HCT116 (cell line): ENCODE results near the gene ACTR3C. TPM values are rescaled to one million over a fixed set of nuclear protein-coding genes. Genes with fewer than 3 reads are reported as not detected.

Experiments used
- ATAC-seq: fragments of 200-7000 bp; cut with Tn5 transposase; 2 replicates; pipeline ENCODE4 v1.9.1; 2020; ENCODE audit warnings: mild to moderate bottlenecking, moderate library complexity
- BruUV-seq: library from RNA; stranded (reverse); fragments of 400-500 nt; replicated peaks from 2 replicates; lab custom pipeline; 2021; lab: Mats Ljungman, UMichigan
- CTCF ChIA-PET: fragments of 300-600 bp; sonication (Branson Sonifier 250); formaldehyde crosslinking; loops from one replicate; lab custom pipeline; 2021; ENCODE audit warnings: antibody characterized with exemption; lab: Charles Lee
- POLR2A ChIA-PET: fragments of 300-600, 350-600 bp; sonication (Branson Sonifier 250); formaldehyde crosslinking; loops from one replicate; lab custom pipeline; 2021; ENCODE audit warnings: antibody characterized with exemption; lab: Charles Lee
- RAD21 ChIA-PET, 2 experiments: fragments of 300-600 bp; sonication (Branson Sonifier 250); formaldehyde crosslinking; loops; one replicate each; lab custom pipeline; 2023; ENCODE audit warnings: low total read pairs in 2 of 2; ENCODE audit not compliant: uncharacterized antibody in 2 of 2, unreplicated experiment in 2 of 2, low non-redundant PET in 1 of 2; lab: Charles Lee
- DNase-seq: peaks from one replicate; pipeline ENCODE4 v3.0.0-alpha.2; 2010; ENCODE audit warnings: low read depth, low spot score
- H2AFZ ChIP-seq: fragments of 200-600 bp; shearing (Covaris generic), sonication (generic); 2 replicates; pipeline ENCODE4 v1.6.1; 2017; ENCODE audit warnings: low read depth, mixed run types, mixed read lengths, antibody characterized with exemption, low read length; ENCODE audit not compliant: poor library complexity, severe bottlenecking
- H3K27ac ChIP-seq: 2 replicates; pipeline ENCODE4 v1.5.1; 2012; ENCODE audit warnings: low read depth, low read length
- H3K27me3 ChIP-seq: fragments of 200-600 bp; sonication (generic); 2 replicates; pipeline ENCODE4 v1.6.1; 2016; ENCODE audit warnings: mixed run types, low read length, mixed read lengths; ENCODE audit not compliant: insufficient read depth
- H3K36me3 ChIP-seq, 2 experiments: fragments of 200-500 bp in 1 of 2; fragments of 200-600 bp in 1 of 2; sonication (Bioruptor generic) in 1 of 2; sonication (generic) in 1 of 2; 2 replicates each; pipeline versions ENCODE4 v1.5.1 to v1.6.1; 2014 to 2016; ENCODE audit warnings: low read length in 2 of 2, inconsistent platforms in 1 of 2, mixed read lengths in 1 of 2, mixed run types in 1 of 2; ENCODE audit not compliant: insufficient read depth in 2 of 2, control insufficient read depth in 1 of 2
- H3K4me1 ChIP-seq, 2 experiments: fragments of 200-600 bp in 1 of 2; sonication (generic) in 1 of 2; 2 replicates each; pipeline versions ENCODE4 v1.5.1 to v1.6.1; 2012 to 2017; ENCODE audit warnings: low read length in 2 of 2, inconsistent platforms in 1 of 2, mild to moderate bottlenecking in 1 of 2, mixed read lengths in 1 of 2, mixed run types in 1 of 2, moderate library complexity in 1 of 2; ENCODE audit not compliant: insufficient read depth in 2 of 2, control insufficient read depth in 1 of 2
- H3K4me2 ChIP-seq: fragments of 200-600 bp; sonication (generic); 2 replicates; pipeline ENCODE4 v1.6.1; 2017; ENCODE audit warnings: mixed run types, low read length, mixed read lengths
- H3K4me3 ChIP-seq, 2 experiments: fragments of 200-600 bp in 1 of 2; sonication (generic) in 1 of 2; replicated peaks in 1 of 2; 2 replicates each; pipeline ENCODE4 v1.5.1; 2011 to 2016; ENCODE audit warnings: low read length in 2 of 2, control low read depth in 1 of 2, low read depth in 1 of 2, mild to moderate bottlenecking in 1 of 2, mixed read lengths in 1 of 2, mixed run types in 1 of 2
- H3K79me2 ChIP-seq: fragments of 200-600 bp; sonication (generic); 2 replicates; pipeline ENCODE4 v1.6.1; 2017; ENCODE audit warnings: mild to moderate bottlenecking, mixed run types, low read length, moderate library complexity, mixed read lengths; ENCODE audit not compliant: insufficient read depth
- H3K9ac ChIP-seq: fragments of 200-600 bp; sonication (generic); 2 replicates; pipeline ENCODE4 v1.6.1; 2016; ENCODE audit warnings: low read length, mixed read lengths
- H3K9me2 ChIP-seq: fragments of 200-600 bp; sonication (generic), shearing (Covaris generic); 2 replicates; pipeline ENCODE4 v1.6.1; 2017; ENCODE audit warnings: mixed run types, mild to moderate bottlenecking, moderate library complexity; ENCODE audit not compliant: insufficient read depth
- H3K9me3 ChIP-seq, 2 experiments: fragments of 200-500 bp in 1 of 2; fragments of 200-600 bp in 1 of 2; sonication (Bioruptor generic) in 1 of 2; sonication (generic) in 1 of 2; 2 replicates each; pipeline ENCODE4 v1.6.1; 2014 to 2017; ENCODE audit warnings: low read length in 2 of 2, mixed read lengths in 2 of 2, inconsistent platforms in 1 of 2, low read depth in 1 of 2, mild to moderate bottlenecking in 1 of 2, mixed run types in 1 of 2, moderate library complexity in 1 of 2; ENCODE audit not compliant: control insufficient read depth in 1 of 2, insufficient read depth in 1 of 2
- H4K20me1 ChIP-seq: fragments of 200-600 bp; sonication (generic), shearing (Covaris generic); 2 replicates; pipeline ENCODE4 v1.6.1; 2017; ENCODE audit warnings: mixed run types, mild to moderate bottlenecking, moderate library complexity; ENCODE audit not compliant: insufficient read depth
- ATF3 ChIP-seq: IDR thresholded peaks from 2 replicates; pipeline ENCODE4 v1.6.1; 2012
- CBX3 ChIP-seq: IDR thresholded peaks from 2 replicates; pipeline ENCODE4 v1.6.1; 2012; ENCODE audit warnings: low read depth
- CEBPB ChIP-seq: IDR thresholded peaks from 2 replicates; pipeline ENCODE4 v1.6.1; 2012; ENCODE audit warnings: low read depth
- EGR1 ChIP-seq: IDR thresholded peaks from 2 replicates; pipeline ENCODE4 v1.6.1; 2012; ENCODE audit warnings: low read depth
- EZH2 ChIP-seq: fragments of 200-600 bp; sonication (generic); IDR thresholded peaks from 2 replicates; pipeline ENCODE4 v1.6.1; 2017; ENCODE audit warnings: antibody characterized with exemption, mixed run types
- FOSL1 ChIP-seq: IDR thresholded peaks from 2 replicates; pipeline ENCODE4 v1.6.1; 2012; ENCODE audit warnings: low read depth
- JUND ChIP-seq: IDR thresholded peaks from 2 replicates; pipeline ENCODE4 v1.6.1; 2012
- MAX ChIP-seq: IDR thresholded peaks from 2 replicates; pipeline ENCODE4 v1.6.1; 2012
- REST ChIP-seq: IDR thresholded peaks from 2 replicates; pipeline ENCODE4 v1.6.1; 2012; ENCODE audit warnings: low read depth
- ZFX ChIP-seq: fragments of 450-650 bp; IDR thresholded peaks from 2 replicates; pipeline ENCODE4 v1.6.1; 2017
- intact Hi-C: fragments of 100-400 bp; cut with micrococcal nuclease; formaldehyde crosslinking; loops from 2 replicates; pipeline ENCODE4 v1.10.0; 2022
- total RNA-seq: library from RNA; stranded (reverse); gene quantifications from one replicate; pipeline ENCODE4 v1.2.1, GENCODE V29; 2021; ENCODE audit not compliant: unreplicated experiment

ACTR3C gene
- total RNA-seq, 1 experiment from 2014 or later = 2.0 TPM

- no peak overlapping the region for H3K4me2 ChIP-seq
- POLR2A ChIA-PET = no interaction called here
- H3K36me3 ChIP-seq = no peaks in the 10 kb centered on the region
- no peaks in the 10 kb centered on the region for H4K20me1 ChIP-seq
- H3K4me1 ChIP-seq = peaks cover 0 to 12% of the 10 kb centered on the region in 2 experiments; a peak in 2 of 4 replicates
- no peak for TF ChIP-seq REST
- no peak for TF ChIP-seq CEBPB
- TF ChIP-seq EZH2 = no peak
- TF ChIP-seq CBX3 = no peak
- TF ChIP-seq JUND = no peak
- TF ChIP-seq FOSL1 = no peak
- no peak for TF ChIP-seq ZFX
- no peak for TF ChIP-seq MAX
- no peak for TF ChIP-seq ATF3
- TF ChIP-seq EGR1 = no peak
- H3K4me3 ChIP-seq = no peak overlapping the region
- no peak overlapping the region for H3K27ac ChIP-seq
- intact Hi-C loops = loop anchor here (1.0 kb wide), 1 partner anchor 66 kb away; no protein-coding TSS in a partner anchor
- ATAC-seq = no peak
- no peaks in the 10 kb centered on the region for H3K79me2 ChIP-seq
- CTCF ChIA-PET = interaction anchor here (0.7 to 2.3 kb wide), 5 partner anchors 10 to 520 kb away, joined by 3 to 7 read pairs (median 6); no protein-coding TSS in a partner anchor
- BruUV-seq = no TSS peak
- peak overlapping the region; percentile 76 for H2AFZ ChIP-seq
- no peaks in the 10 kb centered on the region for H3K9me2 ChIP-seq
- no peaks in the 10 kb centered on the region for H3K27me3 ChIP-seq
- no peak for DNase-seq
- H3K9me3 ChIP-seq = no peaks in the 10 kb centered on the region
- no peak overlapping the region for H3K9ac ChIP-seq
- RAD21 ChIA-PET = no interaction called here
Measured at GRCh38 chr7:150355666-150356059, 32.3 kb upstream of the ACTR3C start.
